Stimulated activated CD8-positive, alpha-beta memory T cell treated with anti-CD3 and anti-CD28 coated beads, Interleukin-4, amount 100 ng/mL, for 24 hours (primary cell): ENCODE data around the gene GPM6B.

Experiments used
- DNase-seq: peaks from one replicate; pipeline ENCODE4 v3.0.0-alpha.2; 2020; ENCODE audit warnings: low read depth

The GPM6B gene

GRCh38 chrX:13816643-13817627, at the start of gene GPM6B:
GPM6B (minus strand) TSS chrX:13817093; CDS start chrX:13816904, 189 bp downstream.
- DNase-seq, result no peak

GRCh38 chrX:13864264-13864663, 47.4 kb upstream of the GPM6B start:
- no peak for DNase-seq

DNA sequence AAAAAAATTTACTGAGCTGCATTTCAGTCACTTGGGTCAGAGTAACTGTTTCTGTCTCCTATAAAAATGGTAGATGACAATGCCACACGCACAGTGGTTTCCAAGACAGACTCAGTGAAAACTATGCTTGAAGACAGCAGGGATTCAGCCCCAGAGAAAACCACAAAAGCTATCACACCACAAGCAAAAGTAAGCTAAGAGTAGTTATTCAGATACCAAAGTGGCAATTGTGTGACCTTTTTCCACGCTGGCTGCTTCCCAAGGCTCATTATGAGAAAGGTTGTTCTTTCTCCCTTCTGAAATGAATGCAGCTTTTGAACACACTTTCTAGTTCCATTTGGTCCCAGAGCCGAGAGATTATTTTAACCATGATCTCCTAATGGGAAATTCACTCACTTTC, 46.4 kb upstream of the GPM6B start:
- DNase-seq, result no peak

GRCh38 chrX:13859724-13860123, 42.8 kb upstream of the GPM6B start:
- no peak for DNase-seq

DNA sequence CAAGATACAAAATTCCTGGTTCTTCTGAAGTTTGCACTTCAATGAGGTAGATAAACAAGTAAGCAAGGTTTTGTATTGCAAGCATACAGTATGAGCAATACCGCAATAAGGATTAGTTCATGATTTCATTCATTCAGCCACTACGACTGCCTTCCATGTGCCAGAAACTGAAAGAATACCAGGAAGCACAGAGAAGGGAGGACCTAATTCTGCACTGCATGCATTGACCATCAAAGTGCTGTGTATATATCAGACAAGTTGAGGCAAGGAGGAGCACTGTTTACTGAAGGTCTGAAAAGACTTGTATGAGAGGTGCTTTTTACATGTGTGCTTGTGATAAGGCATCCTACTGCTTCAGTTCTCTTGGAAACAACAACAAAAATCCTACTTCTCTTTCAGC, 40.9 kb upstream of the GPM6B start:
- no peak for DNase-seq

DNA sequence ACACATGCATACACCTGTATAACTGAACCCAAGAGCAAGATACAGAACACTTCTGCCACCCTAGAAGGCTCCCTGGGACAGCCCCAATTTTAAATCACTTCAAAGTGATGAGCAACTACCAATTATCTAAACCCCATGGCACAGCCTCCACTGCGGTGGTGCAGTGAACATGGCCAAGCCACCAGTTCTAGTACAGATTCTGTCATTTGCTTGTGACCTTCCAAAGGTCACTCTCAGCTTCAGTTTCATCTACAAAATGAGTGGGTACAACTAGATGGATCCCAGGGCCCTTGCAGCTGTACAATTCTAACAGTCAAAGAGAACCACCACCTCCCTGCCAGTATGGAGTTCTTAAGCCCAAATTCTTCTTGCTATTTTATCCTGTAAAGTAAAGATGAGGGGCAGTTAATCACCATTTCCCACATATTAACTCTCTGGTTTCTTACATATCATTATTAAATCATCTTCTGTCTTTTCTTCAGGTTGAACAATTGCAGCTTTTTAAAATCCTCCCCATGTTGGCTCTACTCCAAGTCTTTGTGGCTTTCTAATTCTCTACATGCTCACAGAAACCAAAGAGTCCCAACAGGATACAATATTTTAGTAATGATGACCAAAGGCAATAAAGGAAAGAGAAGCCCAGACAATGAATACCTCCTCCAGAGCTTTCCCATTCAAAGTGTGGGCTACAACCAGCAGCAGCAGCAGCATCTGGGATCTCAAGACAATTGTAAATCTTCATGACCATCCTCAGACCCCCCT, 39.0 kb upstream of the GPM6B start:
- DNase-seq, result no peak

GRCh38 chrX:13854003-13854402, 37.1 kb upstream of the GPM6B start:
- no peak for DNase-seq

GRCh38 chrX:13852001-13852695, 35.3 kb upstream of the GPM6B start:
- no peak for DNase-seq

DNA sequence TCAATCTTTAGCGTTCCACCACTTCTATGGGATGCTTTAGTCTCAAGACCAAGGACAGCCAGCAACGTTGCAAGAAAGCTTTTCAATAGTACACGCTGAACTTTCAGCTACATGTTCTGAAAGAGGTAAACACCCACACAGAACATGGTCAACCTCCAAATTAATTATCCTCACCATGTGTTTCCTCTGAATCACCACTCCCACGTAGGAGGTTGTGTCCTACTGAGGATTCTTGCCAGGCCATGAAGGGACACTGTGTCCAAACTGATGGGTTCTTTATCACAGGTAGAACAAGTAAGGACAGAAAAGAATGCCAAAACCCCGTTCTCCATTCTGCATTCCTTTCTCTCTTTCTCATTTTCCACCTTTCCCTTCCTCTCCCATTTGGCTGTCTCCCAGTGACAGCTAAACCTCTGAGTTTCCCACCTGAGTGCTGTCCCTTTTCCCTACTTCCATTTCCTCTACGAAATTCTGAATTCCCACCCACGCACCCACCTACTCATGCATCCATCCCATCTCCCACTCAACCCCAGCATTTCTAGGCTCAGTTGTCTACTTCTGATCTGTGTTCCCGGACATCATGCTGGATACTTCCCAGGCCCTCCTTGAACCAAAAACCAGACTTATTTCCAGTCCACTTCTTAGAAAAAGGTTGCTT, 29.0 kb upstream of the GPM6B start:
- DNase-seq, result no peak

DNA sequence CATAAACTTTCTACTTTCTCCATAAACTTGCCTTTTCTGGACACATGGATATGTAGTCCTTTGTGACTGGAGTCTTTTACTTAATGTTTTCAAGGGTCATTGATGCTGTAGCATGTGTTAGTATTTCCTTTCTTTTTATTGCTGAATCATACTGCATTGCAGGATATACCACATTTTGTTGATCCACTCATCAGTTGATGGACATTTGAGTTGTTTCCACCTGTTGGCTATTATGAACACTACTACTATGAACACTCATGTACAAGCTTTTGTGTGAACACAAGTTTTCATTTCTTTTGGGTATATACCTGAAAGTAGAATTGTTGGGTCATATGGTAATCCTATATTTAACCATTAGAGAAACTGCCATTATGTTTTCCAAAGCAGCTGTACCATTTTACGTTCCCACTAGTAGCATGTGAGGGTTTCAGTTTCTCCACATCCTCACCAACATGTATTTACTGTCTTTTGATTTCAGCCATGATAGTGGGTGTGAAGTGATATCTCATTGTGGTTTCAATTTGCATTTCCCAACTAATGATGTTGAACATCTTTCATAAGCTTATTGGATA, 26.3 kb upstream of the GPM6B start:
- DNase-seq, result no peak

DNA sequence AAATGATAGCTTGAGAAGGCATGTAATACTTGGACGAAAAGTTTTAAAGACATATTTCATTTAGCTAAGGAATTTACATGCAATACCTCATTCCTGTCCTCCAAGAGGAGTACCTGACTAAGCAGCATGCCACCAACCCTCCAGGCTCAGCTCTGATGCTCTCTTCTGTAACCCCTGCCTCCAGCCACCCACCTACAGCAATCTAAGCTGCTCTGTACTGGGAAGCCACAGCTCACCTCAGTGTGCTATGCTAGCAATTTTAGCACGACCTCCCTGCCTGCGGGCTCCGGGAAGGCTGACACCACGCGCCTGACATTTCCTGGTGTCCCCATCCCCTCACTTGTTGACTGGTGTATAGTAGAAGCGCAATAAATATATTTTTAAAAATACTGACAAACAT, 23.2 kb upstream of the GPM6B start:
- DNase-seq, result no peak

DNA sequence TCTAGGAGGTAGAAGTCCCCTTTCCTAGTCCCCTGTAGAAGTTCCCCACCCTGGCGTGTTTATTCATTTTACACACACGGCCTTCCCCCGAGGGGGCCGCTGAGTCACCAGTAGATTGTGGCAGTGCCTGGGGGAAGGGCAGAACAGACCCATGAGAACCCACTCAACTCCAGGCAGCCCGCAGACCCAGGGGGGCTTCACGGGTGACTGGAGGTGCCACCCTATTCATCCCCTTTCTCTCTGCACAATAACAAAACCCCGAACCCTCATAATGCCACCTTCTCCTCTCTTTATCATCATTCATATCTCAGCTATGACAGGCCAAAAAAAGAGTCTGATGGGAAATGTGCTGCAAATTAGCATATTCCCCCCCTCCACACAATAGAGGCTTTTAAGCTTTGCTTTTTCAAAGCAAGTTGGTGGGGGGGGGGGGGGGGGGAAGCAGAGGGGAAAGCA, 20.4 kb upstream of the GPM6B start:
- DNase-seq, result no peak

DNA sequence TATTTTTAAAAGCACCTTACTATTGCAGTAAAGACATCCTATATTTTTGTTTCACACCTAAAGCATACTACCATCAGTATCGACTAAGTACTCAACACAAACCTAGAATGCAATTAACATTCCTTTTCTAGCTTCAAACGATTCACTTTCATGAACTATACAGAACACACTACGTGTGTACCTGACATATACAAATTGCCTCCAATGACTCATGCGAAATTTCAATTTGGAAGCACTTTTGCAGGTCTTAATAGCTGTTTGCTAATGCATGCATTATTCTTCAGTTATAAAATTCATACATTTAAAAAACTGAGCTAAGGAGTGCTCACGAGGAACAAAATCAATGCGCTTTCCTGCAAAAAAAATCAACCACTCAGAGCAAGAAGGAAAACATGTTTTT, 19.7 kb upstream of the GPM6B start:
- no peak for DNase-seq

DNA sequence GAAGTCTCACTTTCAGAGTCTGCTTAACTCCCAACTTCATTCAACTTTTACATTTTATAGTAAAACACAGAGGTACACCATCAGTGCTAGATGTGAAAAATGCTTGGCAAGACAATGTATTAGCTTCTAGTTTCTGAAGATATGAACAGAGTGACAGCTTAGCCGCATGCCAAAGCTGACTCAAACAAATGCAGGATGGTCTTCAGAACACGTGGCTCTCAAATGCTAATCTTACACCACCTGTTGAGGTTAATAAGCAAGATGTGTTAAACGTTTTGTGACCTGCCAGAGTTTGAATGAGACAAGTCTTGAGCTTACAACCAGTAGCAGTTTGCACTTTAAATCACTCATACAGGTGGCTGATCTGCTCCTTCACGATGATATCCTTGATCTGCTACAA, 18.9 kb upstream of the GPM6B start:
- DNase-seq, result no peak

DNA sequence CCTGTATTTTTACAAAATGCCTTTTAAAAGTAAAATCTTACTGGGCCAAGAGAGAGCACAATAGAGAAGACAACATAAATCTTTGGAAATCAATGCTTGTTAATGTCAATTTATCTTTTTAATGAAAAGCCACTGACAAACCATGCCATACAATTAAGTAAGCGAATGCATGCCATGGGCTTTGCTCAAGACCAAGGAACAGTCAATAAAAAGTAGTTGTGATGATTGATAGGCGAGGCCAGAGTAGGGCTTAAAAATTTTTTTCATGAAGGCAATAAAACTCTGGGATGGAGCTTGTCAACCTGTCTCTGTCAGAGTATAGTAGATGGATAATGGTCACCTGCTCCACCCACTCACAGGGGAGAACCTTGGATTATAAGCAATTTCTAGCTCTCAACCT, 17.5 kb upstream of the GPM6B start:
- DNase-seq, result no peak

GRCh38 chrX:13829983-13830382, 13.1 kb upstream of the GPM6B start:
- no peak for DNase-seq

- DNase-seq, result no peak
These were observed 11.5 kb upstream of the GPM6B start for GRCh38 chrX:13828392-13828791.

DNA sequence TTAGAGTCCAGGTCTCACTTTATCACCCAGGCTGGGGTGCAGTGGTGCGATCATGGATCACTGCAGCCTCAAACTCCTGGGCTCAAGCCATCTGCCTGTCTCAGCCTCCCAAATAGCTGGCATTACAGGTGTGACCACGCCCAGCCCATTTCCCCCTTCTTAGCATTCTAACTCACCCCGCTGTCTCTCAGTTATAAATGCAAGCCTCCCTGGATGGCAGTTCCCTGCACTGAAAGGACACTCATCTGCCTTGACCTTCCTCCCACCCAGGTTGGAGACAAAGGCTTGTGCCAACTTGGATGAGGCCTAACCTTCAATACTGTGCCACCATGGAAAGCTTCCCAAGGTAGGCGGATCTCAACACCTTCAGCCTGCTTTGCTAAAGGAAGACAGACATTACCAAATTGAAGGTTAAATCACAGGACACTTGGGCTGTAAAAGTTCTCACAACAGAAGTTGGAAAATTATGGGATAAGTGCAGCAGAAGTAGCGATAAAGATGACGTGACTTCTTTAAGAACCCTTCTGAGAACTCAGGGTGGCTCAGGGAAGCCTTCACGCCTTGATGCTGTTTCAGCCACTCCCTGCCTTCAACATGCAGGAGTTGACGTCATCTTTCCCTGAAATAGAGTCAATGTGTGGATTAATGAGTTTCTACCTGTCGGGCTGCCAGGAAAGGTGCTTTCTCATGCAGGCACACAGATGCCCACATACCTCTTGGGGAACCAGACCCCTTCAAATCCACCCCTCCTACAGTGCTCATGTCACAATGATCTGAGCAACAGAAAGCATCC, 10.6 kb upstream of the GPM6B start:
- DNase-seq, result no peak

GRCh38 chrX:13826770-13827169, 9.9 kb upstream of the GPM6B start:
- DNase-seq, result no peak

GRCh38 chrX:13825178-13825762, 8.4 kb upstream of the GPM6B start:
- no peak for DNase-seq
